ENCODE results near the gene PALS1. TPM values are rescaled to one million over a fixed set of nuclear protein-coding genes. Genes with fewer than 3 reads are reported as not detected.

Gene PALS1
- total RNA-seq, 1 donor from 2014 or later, result 35.5 TPM

- no peaks in the 10 kb centered on the region for H3K27me3 ChIP-seq
- no peak for TF ChIP-seq CTCF (IDR thresholded peaks at IDR 0.05)
- intact Hi-C loops (cut with DNase I), result no loop called here
- H3K4me1 ChIP-seq, result peaks cover 2% of the 10 kb centered on the region
- ATAC-seq, result no peak
- H3K9me3 ChIP-seq, result no peaks in the 10 kb centered on the region
- no peaks in the 10 kb centered on the region for H3K36me3 ChIP-seq
- no peak overlapping the region for H3K27ac ChIP-seq
- DNase-seq, result no peak
- no peak overlapping the region for H3K4me3 ChIP-seq
These were observed 11.9 kb downstream of the PALS1 start for GRCh38 chr14:67253076-67253635.

GRCh38 chr14:67257906-67258305, 16.7 kb downstream of the PALS1 start:
- Histone ChIP-seq H3K9me3 (no peaks in the 10 kb centered on the region), H3K27me3 (no peaks in the 10 kb centered on the region), H3K4me3 (no peak overlapping the region), H3K4me1 (no peaks in the 10 kb centered on the region), H3K36me3 (no peaks in the 10 kb centered on the region), H3K27ac (no peak overlapping the region)
- intact Hi-C loops (cut with DNase I), result no loop called here
- no peak for ATAC-seq
- TF ChIP-seq CTCF (IDR thresholded peaks at IDR 0.05), result no peak
- DNase-seq, result no peak

- H3K4me3 ChIP-seq, result no peak overlapping the region
- peaks cover 9% of the 10 kb centered on the region for H3K4me1 ChIP-seq
- intact Hi-C loops (cut with DNase I), result no loop called here
- ATAC-seq (no peak), DNase-seq (no peak)
- no peaks in the 10 kb centered on the region for H3K27me3 ChIP-seq
- no peak overlapping the region for H3K27ac ChIP-seq
- no peak for TF ChIP-seq CTCF (IDR thresholded peaks at IDR 0.05)
- no peaks in the 10 kb centered on the region for H3K36me3 ChIP-seq
- no peaks in the 10 kb centered on the region for H3K9me3 ChIP-seq
These were observed 19.7 kb downstream of the PALS1 start for GRCh38 chr14:67260965-67261364.

- no peak for TF ChIP-seq CTCF (IDR thresholded peaks at IDR 0.05)
- intact Hi-C loops (cut with DNase I), result no loop called here
- H3K4me3 ChIP-seq, result no peak overlapping the region
- H3K4me1 ChIP-seq, result peaks cover 18% of the 10 kb centered on the region
- no peak for ATAC-seq
- no peak overlapping the region for H3K27ac ChIP-seq
- H3K9me3 ChIP-seq, result no peaks in the 10 kb centered on the region
- DNase-seq, result no peak
- no peaks in the 10 kb centered on the region for H3K36me3 ChIP-seq
- no peaks in the 10 kb centered on the region for H3K27me3 ChIP-seq
These were observed 22.4 kb downstream of the PALS1 start for GRCh38 chr14:67263499-67264149.

GRCh38 chr14:67265131-67265530, 23.9 kb downstream of the PALS1 start:
- Histone ChIP-seq H3K27me3 (no peaks in the 10 kb centered on the region), H3K4me1 (peaks cover 33% of the 10 kb centered on the region), H3K36me3 (no peaks in the 10 kb centered on the region), H3K4me3 (no peak overlapping the region), H3K27ac (no peak overlapping the region), H3K9me3 (no peaks in the 10 kb centered on the region)
- intact Hi-C loops (cut with DNase I), result no loop called here
- no peak for TF ChIP-seq CTCF (IDR thresholded peaks at IDR 0.05)
- DNase-seq, result no peak
- no peak for ATAC-seq

Data from upper lobe of right lung (tissue), 1 donor.